WERI-Rb-1 (cell line): ENCODE results near the gene GFRA1.

Source experiments
- DNase-seq: peaks from one replicate; pipeline ENCODE4 v3.0.0-alpha.2; 2020
- H3K27ac ChIP-seq: fragments of 250-450 bp; sonication (Bioruptor Pico); 2 replicates; pipeline ENCODE4 v1.5.1; 2020; ENCODE audit warnings: mild to moderate bottlenecking, moderate library complexity
- H3K27me3 ChIP-seq: fragments of 250-450 bp; sonication (Bioruptor Pico); 2 replicates; pipeline ENCODE4 v1.5.1; 2021; ENCODE audit warnings: mild to moderate bottlenecking, low read depth, moderate library complexity; ENCODE audit not compliant: insufficient read depth, severe bottlenecking
- H3K36me3 ChIP-seq: fragments of 250-450 bp; sonication (Bioruptor Pico); 2 replicates; pipeline ENCODE4 v1.5.1; 2020; ENCODE audit warnings: mild to moderate bottlenecking, moderate library complexity
- H3K4me3 ChIP-seq: 2 replicates; pipeline ENCODE4 v1.5.1; 2011; ENCODE audit warnings: low read depth, mild to moderate bottlenecking, control low read depth, low read length
- H3K9me3 ChIP-seq: fragments of 250-450 bp; sonication (Bioruptor Pico); 2 replicates; pipeline ENCODE4 v1.5.1; 2021; ENCODE audit warnings: mild to moderate bottlenecking, moderate library complexity; ENCODE audit not compliant: severe bottlenecking
- TF ChIP-seq, protein P1 (sequence below): IDR thresholded peaks from 2 replicates; pipeline ENCODE4 v1.5.1; 2011; ENCODE audit warnings: low read depth, mild to moderate bottlenecking, control low read depth, inconsistent platforms, low read length

The GFRA1 gene

GRCh38 chr10:116186273-116186672 is 86.7 kb downstream of the GFRA1 start:
- H3K9me3 ChIP-seq, result peaks cover 2% of the 10 kb centered on the region
- H3K36me3 ChIP-seq, result no peaks in the 10 kb centered on the region
- H3K4me3 ChIP-seq, result no peak overlapping the region
- TF ChIP-seq, protein P1, sequence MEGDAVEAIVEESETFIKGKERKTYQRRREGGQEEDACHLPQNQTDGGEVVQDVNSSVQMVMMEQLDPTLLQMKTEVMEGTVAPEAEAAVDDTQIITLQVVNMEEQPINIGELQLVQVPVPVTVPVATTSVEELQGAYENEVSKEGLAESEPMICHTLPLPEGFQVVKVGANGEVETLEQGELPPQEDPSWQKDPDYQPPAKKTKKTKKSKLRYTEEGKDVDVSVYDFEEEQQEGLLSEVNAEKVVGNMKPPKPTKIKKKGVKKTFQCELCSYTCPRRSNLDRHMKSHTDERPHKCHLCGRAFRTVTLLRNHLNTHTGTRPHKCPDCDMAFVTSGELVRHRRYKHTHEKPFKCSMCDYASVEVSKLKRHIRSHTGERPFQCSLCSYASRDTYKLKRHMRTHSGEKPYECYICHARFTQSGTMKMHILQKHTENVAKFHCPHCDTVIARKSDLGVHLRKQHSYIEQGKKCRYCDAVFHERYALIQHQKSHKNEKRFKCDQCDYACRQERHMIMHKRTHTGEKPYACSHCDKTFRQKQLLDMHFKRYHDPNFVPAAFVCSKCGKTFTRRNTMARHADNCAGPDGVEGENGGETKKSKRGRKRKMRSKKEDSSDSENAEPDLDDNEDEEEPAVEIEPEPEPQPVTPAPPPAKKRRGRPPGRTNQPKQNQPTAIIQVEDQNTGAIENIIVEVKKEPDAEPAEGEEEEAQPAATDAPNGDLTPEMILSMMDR, result no peak
- DNase-seq, result no peak
- H3K27me3 ChIP-seq, result no peaks in the 10 kb centered on the region
- peak overlapping the region; percentile 81; the same call in 1 of the 2 replicates for H3K27ac ChIP-seq

DNA sequence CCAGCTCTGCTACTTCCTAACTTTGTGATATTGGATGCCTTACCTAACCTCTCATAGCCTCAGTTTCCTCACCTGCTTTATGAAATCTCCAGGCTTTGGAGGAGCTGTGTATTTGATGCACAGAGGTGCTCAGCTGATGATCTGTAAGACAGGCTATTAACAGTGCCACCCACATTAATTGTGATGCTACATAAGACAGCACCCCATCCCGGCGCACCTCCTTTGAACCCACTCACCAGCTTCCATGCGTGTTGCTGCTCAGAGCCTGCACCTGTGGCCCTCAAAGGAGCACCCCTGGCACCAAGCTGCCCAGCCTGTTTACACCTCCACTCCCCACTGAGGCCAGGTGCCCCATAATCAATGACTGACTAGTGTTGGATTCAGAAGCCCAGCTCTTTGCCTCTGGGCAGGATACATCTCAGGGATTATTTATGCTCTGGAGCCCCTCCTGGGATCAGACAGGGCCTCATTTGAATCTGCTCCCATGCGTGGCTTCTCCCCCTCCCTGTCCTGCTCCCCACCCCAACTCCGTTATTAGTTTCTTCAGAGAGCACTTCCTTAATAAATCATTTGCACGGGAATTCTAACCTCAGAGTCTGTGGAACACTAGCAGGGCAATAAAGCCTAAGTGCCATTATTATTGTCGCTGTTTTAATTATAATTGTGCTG is 87.7 kb downstream of the GFRA1 start:
- peak overlapping the region; percentile 81 for H3K27ac ChIP-seq
- TF ChIP-seq, protein P1, result no peak
- H3K36me3 ChIP-seq, result no peaks in the 10 kb centered on the region
- no peak overlapping the region for H3K4me3 ChIP-seq
- DNase-seq, result peak; percentile 39
- no peaks in the 10 kb centered on the region for H3K27me3 ChIP-seq
- peaks cover 2% of the 10 kb centered on the region for H3K9me3 ChIP-seq

GRCh38 chr10:116184512-116184794 is 88.6 kb downstream of the GFRA1 start:
- Histone ChIP-seq H3K27ac (peak overlapping the region; percentile 81), H3K27me3 (no peaks in the 10 kb centered on the region), H3K36me3 (no peaks in the 10 kb centered on the region), H3K9me3 (peaks cover 2% of the 10 kb centered on the region), H3K4me3 (no peak overlapping the region)
- TF ChIP-seq, protein P1, result no peak
- peak; percentile 87 for DNase-seq

GRCh38 chr10:116183733-116184511 is 89.1 kb downstream of the GFRA1 start:
- Histone ChIP-seq H3K27me3 (no peaks in the 10 kb centered on the region), H3K4me3 (no peak overlapping the region), H3K27ac (peak overlapping the region; percentile 81), H3K36me3 (no peaks in the 10 kb centered on the region), H3K9me3 (no peaks in the 10 kb centered on the region)
- TF ChIP-seq, protein P1, result no peak
- DNase-seq, result no peak

DNA sequence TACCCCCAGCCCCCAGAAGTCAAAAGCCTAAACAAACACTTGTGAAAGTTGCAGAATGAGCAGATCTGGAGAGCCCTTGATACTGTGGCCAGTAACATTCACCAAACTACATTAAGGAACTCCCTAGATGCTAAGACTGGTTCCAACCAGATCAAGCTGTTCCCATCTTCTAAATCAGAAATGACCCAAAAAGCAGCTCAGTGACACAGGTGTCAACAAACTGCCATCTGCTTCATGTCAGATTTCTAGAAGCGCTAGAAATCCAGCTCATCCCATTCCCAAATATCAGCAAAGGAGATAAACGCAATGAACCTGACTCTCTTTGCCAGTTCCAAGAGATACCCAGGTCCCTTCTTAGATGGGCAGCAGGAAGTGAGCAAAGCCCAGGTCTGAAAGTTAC is 90.6 kb downstream of the GFRA1 start:
- H3K36me3 ChIP-seq, result no peaks in the 10 kb centered on the region
- H3K9me3 ChIP-seq, result no peaks in the 10 kb centered on the region
- TF ChIP-seq, protein P1, result no peak
- H3K27ac ChIP-seq, result no peak overlapping the region
- H3K4me3 ChIP-seq, result no peak overlapping the region
- no peak for DNase-seq
- H3K27me3 ChIP-seq, result no peaks in the 10 kb centered on the region
